Measurements from ENCODE around the gene ZNF408. TPM values are rescaled to one million over a fixed set of nuclear protein-coding genes. Genes with fewer than 3 reads are reported as not detected.

Gene ZNF408
- total and polyA plus RNA-seq, 7 donors: 5.0 to 15.0 (median 9.9) TPM

DNA sequence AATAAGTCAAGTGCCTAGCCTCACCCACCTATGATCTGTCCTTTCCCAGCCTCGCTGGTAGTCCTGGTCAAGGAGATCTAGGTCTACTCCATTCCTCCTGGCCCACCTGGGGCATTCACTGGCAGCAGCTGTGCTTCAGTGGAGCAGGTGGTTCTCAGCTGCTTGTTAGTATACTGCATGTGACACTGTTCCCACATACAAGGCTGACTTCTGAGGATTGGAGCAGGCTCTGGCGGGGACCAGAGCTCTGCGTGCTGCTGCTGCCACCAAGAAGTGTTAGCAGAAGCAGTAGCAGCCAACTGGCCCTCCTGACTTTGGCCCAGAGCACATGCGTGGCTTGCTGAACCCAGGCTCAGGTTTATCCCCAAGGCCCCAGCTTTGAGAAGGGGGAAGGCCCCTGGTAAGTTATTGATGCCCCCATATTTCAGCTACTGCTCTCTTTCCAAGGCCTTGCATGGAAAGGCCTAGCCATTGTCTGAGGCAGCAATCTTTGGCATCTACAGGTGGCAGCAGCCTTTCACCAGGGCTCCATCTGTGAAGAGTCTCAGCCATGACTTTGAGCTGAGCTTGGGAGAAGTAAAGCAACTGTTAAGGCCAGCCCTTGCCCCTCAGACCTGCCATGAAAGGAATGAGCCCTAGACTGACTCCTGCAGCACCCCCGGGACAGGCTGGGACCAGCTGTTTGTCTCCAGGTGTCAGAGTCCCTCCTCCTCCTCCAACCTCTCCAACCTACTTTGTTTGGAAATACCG is 26.9 kb upstream of the ZNF408 start:
- Histone ChIP-seq H3K4me3 (no peak overlapping the region), H3K9me3 (no peaks in the 10 kb centered on the region), H3K27ac (peak overlapping the region; percentile 81), H3K4me1 (peaks cover 17% of the 10 kb centered on the region), H3K27me3 (ENCODE audit: insufficient read depth in 3 of 3, low read length in 2 of 3) (no peaks in the 10 kb centered on the region), H3K36me3 (ENCODE audit: insufficient read depth in 1 of 2, low read depth in 1 of 2) (peaks cover 3 to 74% of the 10 kb centered on the region in 2 donors)
- DNase-seq: no peak
- ATAC-seq: no peak
- WGBS, 3 donors: 64 to 84% (median 69%) methylated on average over 6 of the region's 6 CpGs
- intact Hi-C loops (cut with DNase I): loop anchor here in 1 of 2 donors (5.0 kb wide), 1 partner anchor 83 kb away; no protein-coding TSS in a partner anchor
- TF ChIP-seq CTCF (IDR thresholded peaks at IDR 0.05): no peak

DNA sequence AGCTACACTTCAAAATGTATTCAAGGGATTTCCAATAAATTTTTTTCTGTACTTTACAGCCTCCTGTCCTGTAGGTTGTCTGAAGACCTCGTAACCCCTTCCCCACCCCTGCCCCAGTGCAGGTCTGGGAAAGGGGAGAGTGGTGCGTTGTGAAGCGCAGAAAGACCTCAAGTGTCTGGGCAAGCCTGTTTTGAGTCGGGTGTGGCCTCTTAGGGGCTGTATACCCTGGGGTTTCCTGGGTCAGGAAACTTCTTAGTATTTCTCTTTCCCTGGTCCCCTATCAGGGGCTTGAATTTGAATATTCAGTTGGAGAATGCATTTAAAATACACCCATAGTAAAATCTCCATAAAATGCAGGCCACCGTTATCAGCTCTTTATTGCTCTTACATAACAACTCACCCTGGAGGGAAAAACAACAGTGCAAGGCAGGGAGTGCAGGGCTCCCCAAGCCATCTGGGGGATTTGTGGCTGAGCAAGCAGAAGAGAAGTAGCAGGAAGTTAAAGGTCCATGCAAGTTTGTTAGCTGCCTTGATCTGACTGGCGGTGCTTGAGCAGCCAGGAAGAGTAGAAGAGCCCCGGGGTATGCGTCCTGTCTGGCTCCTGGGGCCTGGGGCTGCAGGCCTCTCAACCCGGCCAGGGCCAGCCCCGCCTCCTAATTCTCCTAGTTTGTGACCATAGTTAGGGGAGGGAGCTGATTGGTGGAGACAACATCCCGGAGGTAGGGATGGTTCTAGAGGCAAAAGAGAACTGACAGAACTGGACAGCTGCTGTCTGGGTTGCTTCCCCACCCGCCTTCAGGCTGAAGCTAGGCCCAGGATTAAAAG is 26.2 kb upstream of the ZNF408 start:
- 50 to 59% (median 52%) methylated on average over 12 of the region's 12 CpGs for WGBS, 3 donors
- intact Hi-C loops (cut with DNase I): loop anchor here in 1 of 2 donors (5.0 kb wide), 1 partner anchor 83 kb away; no protein-coding TSS in a partner anchor
- Histone ChIP-seq H3K36me3 (ENCODE audit: insufficient read depth in 1 of 2, low read depth in 1 of 2) (peaks cover 3 to 74% of the 10 kb centered on the region in 2 donors), H3K27me3 (ENCODE audit: insufficient read depth in 3 of 3, low read length in 2 of 3) (no peaks in the 10 kb centered on the region), H3K27ac (peak overlapping the region; percentile 81), H3K4me3 (no peak overlapping the region), H3K9me3 (no peaks in the 10 kb centered on the region), H3K4me1 (peaks cover 17% of the 10 kb centered on the region)
- peak in 2 of 4 donors; percentile 60 to 65 for ATAC-seq
- peak in 1 of 2 donors; percentile 49 for DNase-seq
- TF ChIP-seq CTCF (IDR thresholded peaks at IDR 0.05): no peak

- intact Hi-C loops (cut with DNase I): no loop called here
- ATAC-seq: peak; percentile 72 to 83 (median 76)
These were observed 25.5 kb upstream of the ZNF408 start for GRCh38 chr11:46675288-46675851.

DNA sequence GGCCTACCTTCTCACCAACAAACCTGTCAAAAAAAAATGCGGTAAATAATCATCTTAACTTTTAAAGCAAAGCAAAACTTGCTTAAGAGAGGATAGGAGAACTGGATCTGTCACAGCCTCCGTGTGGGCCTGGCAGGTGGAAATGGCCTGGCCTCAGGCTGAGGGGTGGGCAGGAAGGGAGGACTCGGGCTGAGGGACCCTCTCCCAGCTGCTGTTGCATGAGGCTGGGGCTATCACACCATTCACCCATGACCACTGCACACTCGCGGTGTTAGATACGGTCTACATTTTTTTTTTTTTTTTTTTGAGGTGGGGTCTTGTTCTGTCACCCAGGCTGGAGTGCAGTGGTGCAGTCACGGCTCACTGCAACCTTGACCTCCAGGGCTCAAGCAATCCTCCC is 24.9 kb upstream of the ZNF408 start:
- no peak overlapping the region for H3K4me3 ChIP-seq
- ATAC-seq (no peak), DNase-seq (no peak)
- peaks cover 0 to 77% of the 10 kb centered on the region in 2 donors for H3K36me3 ChIP-seq (ENCODE audit: insufficient read depth in 1 of 2, low read depth in 1 of 2)
- no peaks in the 10 kb centered on the region for H3K27me3 ChIP-seq (ENCODE audit: insufficient read depth in 3 of 3, low read length in 2 of 3)
- intact Hi-C loops (cut with DNase I): no loop called here
- peak overlapping the region; percentile 81 for H3K27ac ChIP-seq
- H3K9me3 ChIP-seq: no peaks in the 10 kb centered on the region
- TF ChIP-seq CTCF (IDR thresholded peaks at IDR 0.05): no peak
- WGBS, 3 donors: 49 to 73% (median 68%) methylated on average over 7 of the region's 7 CpGs
- peaks cover 17% of the 10 kb centered on the region for H3K4me1 ChIP-seq

More at GRCh38 chr11:46675288-46675851, 25.5 kb upstream of the ZNF408 start:
- Histone ChIP-seq H3K36me3 (ENCODE audit: insufficient read depth in 1 of 2, low read depth in 1 of 2) (peaks cover 0 to 77% of the 10 kb centered on the region in 2 donors), H3K9me3 (no peaks in the 10 kb centered on the region), H3K27ac (peak overlapping the region; percentile 81), H3K27me3 (ENCODE audit: insufficient read depth in 3 of 3, low read length in 2 of 3) (no peaks in the 10 kb centered on the region), H3K4me1 (peaks cover 17% of the 10 kb centered on the region), H3K4me3 (no peak overlapping the region)
- TF ChIP-seq CTCF (IDR thresholded peaks at IDR 0.05): no peak
- 17 to 27% (median 18%) methylated on average over 4 of the region's 4 CpGs for WGBS, 3 donors
- DNase-seq: peak; percentile 69 to 86

Measured in psoas muscle (tissue), 8 donors.